Bronchial epithelial cell (primary cell): ENCODE measurements around the gene SAMD4A. TPM values are rescaled to one million over a fixed set of nuclear protein-coding genes. Genes with fewer than 3 reads are reported as not detected.
A peak's percentile ranks its signal among the peaks of the same experiment; 100 is the strongest.
"Not testable (repeated sequence)": the region's sequence is repeated elsewhere in the genome, so short reads cannot be mapped to it uniquely, and the experiment has no call there.

ENCODE experiments used
- DNase-seq: peaks from one replicate; pipeline ENCODE4 v3.0.0-alpha.2; 2010; ENCODE audit warnings: low read depth
- FAIRE-seq: peaks from 2 replicates; lab custom pipeline; 2011; peaks lifted over from hg19 to GRCh38; lab: Jason Lieb, UNC
- H3K27me3 ChIP-seq: 2 replicates; pipeline ENCODE4 v1.5.1; 2011; ENCODE audit warnings: low read length; ENCODE audit not compliant: control insufficient read depth, insufficient read depth
- H3K36me3 ChIP-seq: 2 replicates; pipeline ENCODE4 v1.5.1; 2011; ENCODE audit warnings: low read length; ENCODE audit not compliant: control insufficient read depth, insufficient read depth
- H3K4me3 ChIP-seq: 2 replicates; pipeline ENCODE4 v1.5.1; 2011; ENCODE audit warnings: mild to moderate bottlenecking, low read depth, low read length, control low read depth
- total RNA-seq: library from RNA; depleted of rRNA; stranded (reverse); fragments of >200 nt; gene quantifications from 2 replicates; pipeline ENCODE4 v1.2.1, GENCODE V29; 2014
- TF ChIP-seq, protein P1 (sequence below): IDR thresholded peaks from 2 replicates; pipeline ENCODE4 v1.5.1; 2011; ENCODE audit warnings: mild to moderate bottlenecking, moderate library complexity, low read length, control low read depth, inconsistent platforms; ENCODE audit not compliant: insufficient read depth, severe bottlenecking

Gene SAMD4A
- total RNA-seq, 1 donor from 2014 or later, result 13.4 TPM

DNA sequence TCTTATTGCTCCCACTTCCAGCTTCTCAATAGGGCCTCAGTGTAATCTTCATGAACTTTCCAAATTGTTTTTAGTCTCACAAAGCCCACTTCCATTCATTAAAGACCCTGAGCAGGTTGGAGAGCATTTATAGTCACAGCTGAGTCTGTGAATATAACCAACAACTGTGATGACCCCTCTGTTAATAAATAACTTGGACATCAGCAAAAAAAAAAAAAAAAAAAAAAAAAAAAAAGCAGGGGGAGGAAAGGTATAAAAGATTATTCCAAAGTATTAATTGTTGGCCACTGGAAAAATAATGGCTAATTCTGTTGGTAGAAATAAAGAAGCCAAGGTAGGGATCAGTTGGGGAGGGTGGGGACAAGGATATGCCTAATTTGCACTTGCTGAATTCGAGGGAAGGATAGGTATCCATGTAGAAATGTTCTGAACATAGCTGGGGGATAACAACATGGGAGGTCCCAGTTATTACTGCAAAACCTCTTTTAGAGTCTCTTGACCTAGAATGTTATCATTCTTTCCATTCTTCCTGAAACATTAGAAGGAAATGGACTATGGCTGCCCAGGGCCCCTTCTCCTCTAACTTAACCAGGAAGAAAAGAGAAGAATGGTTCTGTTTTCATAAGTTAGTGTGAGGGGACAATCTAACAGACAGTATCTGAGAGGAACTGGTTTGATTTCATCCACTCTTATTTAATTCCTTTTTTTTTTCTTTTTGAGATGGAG, 56.5 kb downstream of the SAMD4A start:
- no peak for DNase-seq
- TF ChIP-seq, protein P1, sequence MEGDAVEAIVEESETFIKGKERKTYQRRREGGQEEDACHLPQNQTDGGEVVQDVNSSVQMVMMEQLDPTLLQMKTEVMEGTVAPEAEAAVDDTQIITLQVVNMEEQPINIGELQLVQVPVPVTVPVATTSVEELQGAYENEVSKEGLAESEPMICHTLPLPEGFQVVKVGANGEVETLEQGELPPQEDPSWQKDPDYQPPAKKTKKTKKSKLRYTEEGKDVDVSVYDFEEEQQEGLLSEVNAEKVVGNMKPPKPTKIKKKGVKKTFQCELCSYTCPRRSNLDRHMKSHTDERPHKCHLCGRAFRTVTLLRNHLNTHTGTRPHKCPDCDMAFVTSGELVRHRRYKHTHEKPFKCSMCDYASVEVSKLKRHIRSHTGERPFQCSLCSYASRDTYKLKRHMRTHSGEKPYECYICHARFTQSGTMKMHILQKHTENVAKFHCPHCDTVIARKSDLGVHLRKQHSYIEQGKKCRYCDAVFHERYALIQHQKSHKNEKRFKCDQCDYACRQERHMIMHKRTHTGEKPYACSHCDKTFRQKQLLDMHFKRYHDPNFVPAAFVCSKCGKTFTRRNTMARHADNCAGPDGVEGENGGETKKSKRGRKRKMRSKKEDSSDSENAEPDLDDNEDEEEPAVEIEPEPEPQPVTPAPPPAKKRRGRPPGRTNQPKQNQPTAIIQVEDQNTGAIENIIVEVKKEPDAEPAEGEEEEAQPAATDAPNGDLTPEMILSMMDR, result no peak
- no peak for FAIRE-seq
- Histone ChIP-seq H3K36me3 (no peaks in the 10 kb centered on the region), H3K4me3 (no peak overlapping the region), H3K27me3 (no peaks in the 10 kb centered on the region)

DNA sequence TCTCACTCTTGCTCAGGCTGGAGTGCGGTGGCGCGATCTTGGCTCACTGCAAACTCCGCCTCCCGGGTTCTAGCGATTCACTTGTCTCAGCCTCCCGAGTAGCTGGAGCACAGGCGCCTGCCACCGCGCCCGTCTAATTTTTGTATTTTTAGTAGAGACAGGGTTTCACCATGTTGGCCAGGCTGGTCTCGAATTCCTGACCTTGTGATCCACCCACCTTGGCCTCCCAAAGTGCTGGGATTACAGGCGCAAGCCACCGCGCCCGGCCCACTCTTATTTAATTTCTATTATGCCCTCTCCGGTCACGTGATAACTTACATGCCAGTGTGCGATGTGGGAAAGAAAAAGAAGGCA, 57.1 kb downstream of the SAMD4A start:
- not testable (repeated sequence) for FAIRE-seq

DNA sequence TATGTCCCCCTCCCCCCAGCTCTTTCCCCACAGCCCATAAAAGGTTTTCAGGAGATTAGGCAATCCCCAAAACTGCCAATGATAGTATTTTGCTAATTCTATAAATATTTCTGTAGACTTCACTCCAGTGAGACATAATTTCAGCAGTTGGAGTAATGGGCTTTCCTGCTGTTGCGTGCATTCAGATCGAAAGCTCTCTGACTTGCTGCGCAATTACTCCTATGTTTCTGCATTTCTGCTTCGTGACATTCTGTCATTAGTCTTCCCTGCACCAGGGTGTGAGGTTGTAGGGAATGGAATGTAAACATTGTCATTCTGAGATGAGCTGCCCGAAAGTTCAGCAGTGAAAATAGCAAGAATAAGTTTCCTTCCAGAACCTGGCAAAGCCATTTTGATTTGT, 58.2 kb downstream of the SAMD4A start:
- Histone ChIP-seq H3K27me3 (no peaks in the 10 kb centered on the region), H3K36me3 (no peaks in the 10 kb centered on the region), H3K4me3 (no peak overlapping the region)
- TF ChIP-seq, protein P1, result no peak
- FAIRE-seq (no peak), DNase-seq (peak; percentile 18)

More for the DNA sequence above, 57.1 kb downstream of the SAMD4A start:
- not testable (repeated sequence) for DNase-seq, H3K36me3 ChIP-seq, H3K4me3 ChIP-seq, H3K27me3 ChIP-seq

DNA sequence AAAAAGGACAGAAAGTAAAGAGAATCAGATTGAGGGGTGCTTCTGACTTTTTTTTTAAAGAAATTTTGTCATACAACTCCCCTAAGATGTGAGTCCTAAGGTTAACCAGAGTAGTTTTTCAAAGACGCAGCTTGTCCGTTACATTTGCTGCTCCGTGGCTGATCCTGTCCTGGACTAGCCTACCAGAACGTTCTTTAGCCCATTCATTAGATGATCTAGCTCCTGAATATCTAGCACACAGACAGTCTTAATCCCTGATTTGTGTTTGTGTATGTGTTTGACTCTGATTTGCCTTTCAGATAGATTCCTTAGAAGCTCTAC, 60.3 kb downstream of the SAMD4A start:
- no peak for DNase-seq
- Histone ChIP-seq H3K36me3 (peaks cover 1% of the 10 kb centered on the region), H3K4me3 (no peak overlapping the region), H3K27me3 (no peaks in the 10 kb centered on the region)
- TF ChIP-seq, protein P1, result no peak
- no peak for FAIRE-seq

DNA sequence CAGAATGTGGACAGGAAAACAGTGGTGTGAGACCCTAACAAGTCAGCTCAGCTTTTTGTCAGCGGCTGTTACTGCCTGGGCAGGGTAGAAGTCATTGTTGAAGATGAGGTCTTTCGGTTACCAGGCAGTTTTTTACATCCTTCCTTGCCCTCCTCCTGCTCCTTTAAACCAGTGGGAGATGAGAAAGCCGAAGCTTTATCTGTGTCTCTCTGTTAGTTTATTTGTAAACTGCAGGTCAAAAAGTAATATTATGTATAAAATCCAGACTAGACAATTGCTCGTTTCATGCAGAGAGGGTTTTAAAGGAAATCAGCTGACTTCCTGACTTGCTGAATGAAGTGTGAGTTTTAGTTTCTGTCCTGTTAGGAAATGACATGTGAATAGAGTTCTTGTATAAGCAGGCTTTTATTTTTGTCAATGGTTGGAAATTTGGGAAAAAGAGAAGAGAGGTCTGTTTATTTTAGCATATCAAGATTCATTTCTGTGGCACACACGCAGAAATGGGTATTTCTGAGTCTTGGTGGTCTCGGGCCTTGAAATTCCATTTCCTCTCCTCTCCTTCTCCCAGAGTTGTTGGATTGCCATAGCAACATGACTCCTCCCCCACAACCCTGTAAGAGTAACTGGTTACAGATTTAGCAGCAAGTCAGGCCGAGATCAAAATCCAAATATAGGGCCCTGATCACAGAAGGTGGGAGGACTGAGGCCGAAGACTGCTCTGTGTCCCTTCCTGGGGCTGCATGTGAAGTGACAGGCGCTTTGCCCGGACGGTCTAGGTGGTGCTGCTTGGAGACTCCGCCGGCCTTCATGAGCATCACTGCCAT, 60.8 kb downstream of the SAMD4A start:
- no peak overlapping the region for H3K4me3 ChIP-seq
- DNase-seq (no peak), FAIRE-seq (no peak)
- H3K36me3 ChIP-seq, result peaks cover 1% of the 10 kb centered on the region
- no peaks in the 10 kb centered on the region for H3K27me3 ChIP-seq
- TF ChIP-seq, protein P1, result no peak

DNA sequence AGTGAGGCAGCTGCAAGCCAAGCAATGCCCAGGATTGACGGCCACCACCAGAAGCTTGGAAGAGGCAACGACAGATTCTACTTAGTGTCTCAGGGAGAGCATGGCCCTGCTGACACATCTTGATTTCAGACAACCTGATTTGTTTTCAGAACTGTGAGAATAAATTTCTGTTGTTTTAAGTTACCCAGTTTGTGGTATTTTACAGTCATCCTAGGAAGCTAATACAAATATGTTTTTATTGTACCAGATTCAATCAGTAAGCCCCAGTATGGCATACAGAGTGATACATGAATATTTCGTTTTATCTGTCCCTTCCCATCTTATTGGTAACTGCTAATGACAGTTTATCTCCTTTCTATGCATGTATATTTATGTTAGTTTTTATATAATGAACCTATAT, 62.3 kb downstream of the SAMD4A start:
- FAIRE-seq, result no peak
- Histone ChIP-seq H3K27me3 (no peaks in the 10 kb centered on the region), H3K4me3 (no peak overlapping the region), H3K36me3 (peaks cover 1% of the 10 kb centered on the region)
- DNase-seq, result no peak
- TF ChIP-seq, protein P1, result no peak
